ENCODE results near the gene COL5A1. TPM values are rescaled to one million over a fixed set of nuclear protein-coding genes. Genes with fewer than 3 reads are reported as not detected.

The COL5A1 gene
- total and polyA plus RNA-seq, 2 experiments from 2014 or later, result 2.5 to 13.1 TPM

DNA sequence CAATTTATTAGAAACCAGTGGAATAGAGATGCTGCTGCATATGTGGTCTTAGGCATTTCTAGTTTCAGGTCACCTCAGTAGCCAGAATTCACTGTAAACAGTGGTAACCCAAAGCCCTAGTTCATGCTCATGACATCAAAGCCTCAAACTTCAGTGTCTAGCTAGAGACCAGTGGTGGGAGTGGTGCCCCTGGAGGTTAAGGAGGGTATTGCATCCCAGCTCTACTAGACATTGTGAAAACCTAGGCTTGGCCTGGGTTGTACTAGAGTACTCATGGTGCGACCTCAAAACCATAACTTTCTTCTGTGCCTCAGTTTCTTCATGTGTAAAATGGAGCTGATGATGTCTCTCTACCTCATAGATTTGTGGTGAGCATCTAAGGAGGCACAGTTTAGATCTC, 18.8 kb downstream of the COL5A1 start:
- Mint-ChIP-seq H3K4me1 (peaks cover 6% of the 10 kb centered on the region; the same call in 1 of the 3 replicates), H3K36me3 (ENCODE audit: low read depth) (peaks cover 11% of the 10 kb centered on the region), H3K4me3 (no peak overlapping the region), H3K9me3 (peaks cover 23% of the 10 kb centered on the region), H3K27ac (no peak overlapping the region), H3K27me3 (ENCODE audit: insufficient read depth, low read depth, poor library complexity) (peaks cover 9% of the 10 kb centered on the region)
- no peaks in the 10 kb centered on the region for H3K79me2 ChIP-seq (replicated peaks; ENCODE audit: insufficient read depth)
- H2AFZ ChIP-seq, result no peak overlapping the region
- H3K4me1 ChIP-seq (ENCODE audit: insufficient read depth), result peaks cover 7% of the 10 kb centered on the region; the same call in 1 of the 2 replicates
- TF ChIP-seq EZH2 (IDR thresholded peaks at IDR 0.05; ENCODE audit: low read depth, unreplicated experiment), result no peak
- TF ChIP-seq, protein P1, sequence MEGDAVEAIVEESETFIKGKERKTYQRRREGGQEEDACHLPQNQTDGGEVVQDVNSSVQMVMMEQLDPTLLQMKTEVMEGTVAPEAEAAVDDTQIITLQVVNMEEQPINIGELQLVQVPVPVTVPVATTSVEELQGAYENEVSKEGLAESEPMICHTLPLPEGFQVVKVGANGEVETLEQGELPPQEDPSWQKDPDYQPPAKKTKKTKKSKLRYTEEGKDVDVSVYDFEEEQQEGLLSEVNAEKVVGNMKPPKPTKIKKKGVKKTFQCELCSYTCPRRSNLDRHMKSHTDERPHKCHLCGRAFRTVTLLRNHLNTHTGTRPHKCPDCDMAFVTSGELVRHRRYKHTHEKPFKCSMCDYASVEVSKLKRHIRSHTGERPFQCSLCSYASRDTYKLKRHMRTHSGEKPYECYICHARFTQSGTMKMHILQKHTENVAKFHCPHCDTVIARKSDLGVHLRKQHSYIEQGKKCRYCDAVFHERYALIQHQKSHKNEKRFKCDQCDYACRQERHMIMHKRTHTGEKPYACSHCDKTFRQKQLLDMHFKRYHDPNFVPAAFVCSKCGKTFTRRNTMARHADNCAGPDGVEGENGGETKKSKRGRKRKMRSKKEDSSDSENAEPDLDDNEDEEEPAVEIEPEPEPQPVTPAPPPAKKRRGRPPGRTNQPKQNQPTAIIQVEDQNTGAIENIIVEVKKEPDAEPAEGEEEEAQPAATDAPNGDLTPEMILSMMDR (conservative IDR thresholded peaks at IDR 0.05; ENCODE audit: low read depth in 2 of 2), result peak; percentile 42 to 69
- DNase-seq (ENCODE audit: low spot score), result peak; percentile 53
- no peak overlapping the region for H3K4me3 ChIP-seq
- no peaks in the 10 kb centered on the region for H3K36me3 ChIP-seq (ENCODE audit: insufficient read depth)
- no peaks in the 10 kb centered on the region for H4K20me1 ChIP-seq (replicated peaks; ENCODE audit: insufficient read depth)
- H3K27me3 ChIP-seq (ENCODE audit: insufficient read depth), result no peaks in the 10 kb centered on the region
- ATAC-seq, result no peak
- no peak overlapping the region for H3K4me2 ChIP-seq
- no peak overlapping the region for H3K27ac ChIP-seq (ENCODE audit: low read depth)
- no peaks in the 10 kb centered on the region for H3F3A ChIP-seq (replicated peaks; ENCODE audit: low read depth)
- H3K9me2 ChIP-seq (ENCODE audit: insufficient read depth), result no peaks in the 10 kb centered on the region

DNA sequence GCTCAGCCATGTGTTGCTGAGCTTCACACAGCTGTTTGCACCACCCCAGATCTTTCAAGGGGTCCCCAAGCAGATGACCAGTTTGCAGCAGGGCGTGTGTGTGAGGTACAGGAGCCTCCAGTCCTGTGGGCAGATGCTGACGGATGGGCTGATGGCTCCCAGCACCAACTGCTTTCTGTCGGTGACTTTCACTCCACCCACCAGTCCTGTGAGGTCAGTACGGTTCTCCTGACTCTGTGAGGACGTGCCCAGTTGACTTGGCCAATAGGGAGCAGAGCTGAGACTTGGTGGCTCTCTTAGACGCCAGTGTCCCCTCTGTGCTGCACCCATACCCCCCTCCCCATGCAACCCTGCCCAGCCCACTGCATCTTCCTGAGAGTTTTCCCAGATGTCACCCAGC, 19.7 kb downstream of the COL5A1 start:
- no peaks in the 10 kb centered on the region for H3K79me2 ChIP-seq (replicated peaks; ENCODE audit: insufficient read depth)
- no peak overlapping the region for H3K4me2 ChIP-seq
- peaks cover 7% of the 10 kb centered on the region; the same call in 1 of the 2 replicates for H3K4me1 ChIP-seq (ENCODE audit: insufficient read depth)
- H4K20me1 ChIP-seq (replicated peaks; ENCODE audit: insufficient read depth), result no peaks in the 10 kb centered on the region
- H3K9me2 ChIP-seq (ENCODE audit: insufficient read depth), result no peaks in the 10 kb centered on the region
- TF ChIP-seq, protein P2, sequence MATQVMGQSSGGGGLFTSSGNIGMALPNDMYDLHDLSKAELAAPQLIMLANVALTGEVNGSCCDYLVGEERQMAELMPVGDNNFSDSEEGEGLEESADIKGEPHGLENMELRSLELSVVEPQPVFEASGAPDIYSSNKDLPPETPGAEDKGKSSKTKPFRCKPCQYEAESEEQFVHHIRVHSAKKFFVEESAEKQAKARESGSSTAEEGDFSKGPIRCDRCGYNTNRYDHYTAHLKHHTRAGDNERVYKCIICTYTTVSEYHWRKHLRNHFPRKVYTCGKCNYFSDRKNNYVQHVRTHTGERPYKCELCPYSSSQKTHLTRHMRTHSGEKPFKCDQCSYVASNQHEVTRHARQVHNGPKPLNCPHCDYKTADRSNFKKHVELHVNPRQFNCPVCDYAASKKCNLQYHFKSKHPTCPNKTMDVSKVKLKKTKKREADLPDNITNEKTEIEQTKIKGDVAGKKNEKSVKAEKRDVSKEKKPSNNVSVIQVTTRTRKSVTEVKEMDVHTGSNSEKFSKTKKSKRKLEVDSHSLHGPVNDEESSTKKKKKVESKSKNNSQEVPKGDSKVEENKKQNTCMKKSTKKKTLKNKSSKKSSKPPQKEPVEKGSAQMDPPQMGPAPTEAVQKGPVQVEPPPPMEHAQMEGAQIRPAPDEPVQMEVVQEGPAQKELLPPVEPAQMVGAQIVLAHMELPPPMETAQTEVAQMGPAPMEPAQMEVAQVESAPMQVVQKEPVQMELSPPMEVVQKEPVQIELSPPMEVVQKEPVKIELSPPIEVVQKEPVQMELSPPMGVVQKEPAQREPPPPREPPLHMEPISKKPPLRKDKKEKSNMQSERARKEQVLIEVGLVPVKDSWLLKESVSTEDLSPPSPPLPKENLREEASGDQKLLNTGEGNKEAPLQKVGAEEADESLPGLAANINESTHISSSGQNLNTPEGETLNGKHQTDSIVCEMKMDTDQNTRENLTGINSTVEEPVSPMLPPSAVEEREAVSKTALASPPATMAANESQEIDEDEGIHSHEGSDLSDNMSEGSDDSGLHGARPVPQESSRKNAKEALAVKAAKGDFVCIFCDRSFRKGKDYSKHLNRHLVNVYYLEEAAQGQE (IDR thresholded peaks at IDR 0.05; ENCODE audit: unreplicated experiment), result no peak
- TF ChIP-seq, protein P3, sequence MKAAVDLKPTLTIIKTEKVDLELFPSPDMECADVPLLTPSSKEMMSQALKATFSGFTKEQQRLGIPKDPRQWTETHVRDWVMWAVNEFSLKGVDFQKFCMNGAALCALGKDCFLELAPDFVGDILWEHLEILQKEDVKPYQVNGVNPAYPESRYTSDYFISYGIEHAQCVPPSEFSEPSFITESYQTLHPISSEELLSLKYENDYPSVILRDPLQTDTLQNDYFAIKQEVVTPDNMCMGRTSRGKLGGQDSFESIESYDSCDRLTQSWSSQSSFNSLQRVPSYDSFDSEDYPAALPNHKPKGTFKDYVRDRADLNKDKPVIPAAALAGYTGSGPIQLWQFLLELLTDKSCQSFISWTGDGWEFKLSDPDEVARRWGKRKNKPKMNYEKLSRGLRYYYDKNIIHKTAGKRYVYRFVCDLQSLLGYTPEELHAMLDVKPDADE (IDR thresholded peaks at IDR 0.05), result no peak
- TF ChIP-seq EZH2 (IDR thresholded peaks at IDR 0.05; ENCODE audit: low read depth, unreplicated experiment), result no peak
- no peak overlapping the region for H3K4me3 ChIP-seq
- peaks cover 11% of the 10 kb centered on the region for H3K36me3 Mint-ChIP-seq (ENCODE audit: low read depth)
- no peak overlapping the region for H3K27ac ChIP-seq (ENCODE audit: low read depth)
- no peak overlapping the region for H2AFZ ChIP-seq
- no peak overlapping the region for H3K27ac Mint-ChIP-seq
- H3K9me3 Mint-ChIP-seq, result peaks cover 23% of the 10 kb centered on the region
- H3K4me3 Mint-ChIP-seq, result no peak overlapping the region
- H3K36me3 ChIP-seq (ENCODE audit: insufficient read depth), result no peaks in the 10 kb centered on the region
- no peaks in the 10 kb centered on the region for H3K27me3 ChIP-seq (ENCODE audit: insufficient read depth)
- no peak for DNase-seq (ENCODE audit: low spot score)
- ATAC-seq, result no peak
- peaks cover 6% of the 10 kb centered on the region; the same call in 1 of the 3 replicates for H3K4me1 Mint-ChIP-seq
- H3F3A ChIP-seq (replicated peaks; ENCODE audit: low read depth), result no peaks in the 10 kb centered on the region
- H3K27me3 Mint-ChIP-seq (ENCODE audit: insufficient read depth, low read depth, poor library complexity), result peaks cover 10% of the 10 kb centered on the region

All from GM23338 (cell line).